Activated CD4-positive, alpha-beta T cell treated with anti-CD3 and anti-CD28 coated beads, Interleukin-2, amount 50 U/mL, for 48 hours (primary cell): Measurements from ENCODE around the gene JKAMP.

Experiments
- DNase-seq, 2 experiments: peaks; one replicate each; pipeline ENCODE4 v3.0.0-alpha.2; 2020

JKAMP gene

DNA sequence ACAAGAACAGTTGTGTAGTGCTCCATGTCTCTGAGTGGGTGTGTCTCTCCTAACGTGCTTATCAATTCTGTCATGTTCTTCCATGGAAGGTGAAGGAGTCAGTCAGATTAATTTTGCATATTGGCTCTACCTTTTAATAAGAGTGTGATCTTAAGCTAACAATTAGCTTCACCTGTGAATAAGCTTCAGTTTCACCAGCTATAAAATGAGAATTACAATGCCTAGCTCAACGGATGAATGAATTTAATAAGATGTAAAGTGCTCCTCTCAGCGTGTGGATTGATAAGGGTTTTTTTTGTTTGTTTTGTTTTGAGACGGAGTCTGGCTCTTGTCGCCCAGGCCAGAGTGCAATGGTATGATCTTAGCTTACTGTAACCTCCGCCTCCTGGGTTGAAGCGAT, 59.6 kb downstream of the JKAMP start:
- DNase-seq = no peak

DNA sequence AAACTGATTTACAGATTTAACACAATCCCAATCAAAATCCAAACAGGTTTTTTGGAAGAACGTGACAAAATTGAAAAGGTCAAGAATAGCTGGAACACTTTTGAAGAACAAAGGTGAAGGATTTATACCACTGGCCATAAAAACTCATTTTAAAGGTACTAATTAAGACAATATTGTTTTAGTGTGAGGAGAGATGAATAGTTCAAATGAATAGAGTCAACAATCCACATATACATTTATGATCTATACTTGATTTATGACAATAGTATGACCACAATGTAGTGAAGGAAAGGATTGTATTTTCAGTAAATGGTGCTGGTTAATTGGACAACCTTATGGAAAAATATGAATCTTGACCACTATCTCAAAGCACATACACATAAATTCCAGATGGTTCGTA, 63.0 kb downstream of the JKAMP start:
- no peak for DNase-seq
